LHCN-M2 (cell line): ENCODE results near the gene CCNF. TPM values are rescaled to one million over a fixed set of nuclear protein-coding genes. Genes with fewer than 3 reads are reported as not detected.

ENCODE experiments used
- DNase-seq: peaks from one replicate; pipeline ENCODE4 v3.0.0-alpha.2; 2012; ENCODE audit warnings: low read depth
- total RNA-seq: library from RNA; depleted of rRNA; stranded (reverse); fragments of >200 nt; gene quantifications from 2 replicates; pipeline ENCODE4 v1.2.3, GENCODE V29; 2014; rRNA removed

CCNF gene
- total RNA-seq, 1 experiment from 2014 or later, result 34.6 TPM

DNA sequence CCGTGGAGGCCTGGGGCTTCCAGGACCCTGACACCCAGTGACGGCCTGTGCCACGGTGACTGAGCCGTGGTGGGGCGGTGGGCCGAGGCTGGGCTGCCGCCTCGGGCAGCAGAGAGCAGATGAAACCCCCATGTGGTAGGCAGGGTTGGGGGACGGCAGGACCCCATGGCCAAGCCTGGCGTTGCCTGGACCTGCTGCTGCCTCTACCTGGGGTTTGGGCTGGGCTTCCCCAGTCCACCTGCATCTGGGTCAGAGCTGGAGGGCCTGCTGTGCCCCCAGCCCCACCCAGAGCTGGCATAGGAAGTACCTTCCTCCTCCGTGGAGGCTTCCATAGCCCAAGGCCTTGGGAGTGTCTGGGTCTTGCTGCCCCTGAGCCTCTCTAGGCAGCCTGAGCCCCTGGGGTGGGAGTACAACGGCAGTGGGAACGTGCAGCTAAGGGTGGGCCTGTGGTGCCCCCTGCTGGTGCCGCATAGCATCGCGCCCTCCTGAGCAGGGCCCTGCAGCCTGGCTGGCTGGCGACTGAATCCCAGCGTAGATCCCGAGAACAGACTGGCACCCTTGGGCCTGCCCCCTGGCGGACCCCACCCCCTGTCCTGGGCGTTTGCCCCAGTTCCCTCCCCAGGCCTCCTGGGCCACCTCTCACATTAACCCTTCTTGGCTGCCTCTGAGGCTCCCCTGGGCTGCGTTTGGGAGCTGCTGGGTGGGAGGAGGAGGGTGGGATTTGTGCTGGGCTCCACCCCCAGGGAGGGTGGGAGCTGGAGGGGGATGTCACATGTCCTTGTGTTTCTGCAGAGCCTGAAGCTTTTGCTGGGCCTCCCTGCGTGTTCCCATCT, 71.9 kb downstream of the CCNF start:
- DNase-seq, result peak; percentile 57

DNA sequence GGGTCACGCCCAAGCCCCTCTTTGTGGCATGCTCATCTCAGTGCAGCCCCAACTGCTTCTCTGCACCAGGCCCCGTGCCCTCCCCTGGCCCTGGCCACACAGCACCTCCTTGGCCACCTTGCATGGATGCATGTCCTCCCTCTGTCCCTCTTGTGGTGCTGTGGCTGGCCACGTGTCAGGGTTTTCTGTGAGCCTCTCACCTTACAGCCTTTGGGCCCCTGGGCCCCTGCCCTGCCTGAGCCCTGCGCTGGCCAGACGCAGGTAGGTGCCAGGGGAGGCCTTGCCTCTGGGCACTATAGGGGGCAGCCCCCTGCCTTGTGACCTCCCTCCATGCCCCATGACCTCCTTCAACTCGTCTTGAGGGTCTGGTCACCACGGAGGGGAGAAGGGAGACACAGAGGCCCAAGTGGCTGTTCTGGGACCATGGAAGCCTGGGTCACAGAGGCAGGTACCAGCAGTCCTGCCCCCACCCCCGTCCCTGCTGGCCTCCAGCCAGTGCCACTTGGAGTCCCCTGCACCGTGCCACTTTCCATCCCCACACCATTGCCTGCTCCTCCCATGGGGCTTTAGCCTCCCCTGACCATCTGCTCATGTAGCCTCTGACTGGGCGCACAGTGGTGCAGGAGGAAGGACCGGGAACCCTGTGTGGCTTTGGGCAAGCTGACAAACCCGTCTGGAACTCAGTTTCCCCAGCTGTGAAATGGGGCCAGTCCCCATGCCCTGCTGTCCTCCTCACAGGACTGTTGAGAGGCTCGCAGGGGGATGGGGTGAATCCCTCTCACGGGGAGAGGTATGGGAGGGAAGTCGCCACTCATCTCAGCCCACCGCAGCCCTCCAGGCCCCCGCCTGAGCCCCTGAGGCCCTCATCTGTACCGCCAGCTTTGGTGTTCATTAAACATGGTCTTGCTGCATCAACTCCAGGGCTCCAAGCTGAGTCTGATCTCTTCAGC, 73.0 kb downstream of the CCNF start:
- DNase-seq, result no peak

- DNase-seq, result no peak
Measured at GRCh38 chr16:2505695-2506094, 76.4 kb downstream of the CCNF start.

- no peak for DNase-seq
Measured at GRCh38 chr16:2507052-2507659, 77.9 kb downstream of the CCNF start.

DNA sequence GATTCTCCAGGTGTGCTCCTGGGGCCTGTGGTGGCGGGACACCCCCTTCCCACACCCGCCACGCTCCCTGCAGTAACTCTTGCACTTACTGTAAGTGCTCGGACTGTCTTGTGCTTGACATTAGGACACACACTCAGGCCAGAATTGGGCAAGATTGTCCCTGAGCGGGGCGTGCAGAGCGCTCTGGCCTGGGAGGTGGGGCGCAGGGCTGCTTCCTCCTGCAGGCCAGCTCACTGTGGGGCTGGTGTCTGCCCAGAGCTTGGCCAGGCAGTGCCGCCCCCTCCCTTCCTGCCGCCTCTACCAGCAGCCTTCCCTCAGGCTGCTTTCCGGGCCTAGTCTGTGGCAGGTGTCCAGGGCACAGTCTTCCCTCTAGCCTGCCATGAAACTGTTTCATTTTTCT, 78.4 kb downstream of the CCNF start:
- DNase-seq, result no peak

Other genes starting within 250 kb of the CCNF start
- 0.06 and 0.29 TPM in 2 replicates for gene CASKIN1, start 232.8 kb upstream of the CCNF start, total RNA-seq
- 27.3 and 38.1 TPM in 2 replicates for gene MLST8, start 224.0 kb upstream of the CCNF start, total RNA-seq
- gene BRICD5, start 218.6 kb upstream of the CCNF start, total RNA-seq, result 4.4 and 6.2 TPM in 2 replicates
- gene PGP, start 214.6 kb upstream of the CCNF start, total RNA-seq, result 34.9 and 36.9 TPM in 2 replicates
- 33.5 and 34.0 TPM in 2 replicates for gene E4F1, start 205.9 kb upstream of the CCNF start, total RNA-seq
- gene DNASE1L2, start 193.0 kb upstream of the CCNF start, total RNA-seq, result 1.4 and 2.2 TPM in 2 replicates
- gene ECI1, start 177.9 kb upstream of the CCNF start, total RNA-seq, result 30.9 and 44.5 TPM in 2 replicates
- gene RNPS1, start 161.3 kb upstream of the CCNF start, total RNA-seq, result 175 and 178 TPM in 2 replicates
- gene ABCA3, start 88.7 kb upstream of the CCNF start, total RNA-seq, result 0.29 and 0.32 TPM in 2 replicates
- gene TEDC2, start 30.7 kb downstream of the CCNF start, total RNA-seq, result 32.0 and 34.4 TPM in 2 replicates
- gene NTN3, start 41.9 kb downstream of the CCNF start, total RNA-seq, result 0.11 TPM in 1 of 2 replicates, not detected in the other
- gene TBC1D24, start 45.7 kb downstream of the CCNF start, total RNA-seq, result 12.5 and 13.3 TPM in 2 replicates
- 31.9 and 42.3 TPM in 2 replicates for gene ATP6V0C, start 84.5 kb downstream of the CCNF start, total RNA-seq
- gene AMDHD2, start 90.9 kb downstream of the CCNF start, total RNA-seq, result 54.6 and 55.9 TPM in 2 replicates
- not detected in 2 replicates for gene CEMP1, start 102.0 kb downstream of the CCNF start, total RNA-seq
- gene PDPK1, start 108.6 kb downstream of the CCNF start, total RNA-seq, result 17.9 and 22.7 TPM in 2 replicates